K562 (cell line): ENCODE measurements around the gene NLRP7. TPM values are rescaled to one million over a fixed set of nuclear protein-coding genes. Genes with fewer than 3 reads are reported as not detected.

Experiments used
- ATAC-seq: fragments of 200-7000 bp; cut with Tn5 transposase; 3 replicates; pipeline ENCODE4 v1.9.1; 2020; ENCODE audit warnings: moderate library complexity
- BruUV-seq: library from RNA; stranded (reverse); fragments of 400-500 nt; replicated peaks from 2 replicates; lab custom pipeline; 2021; lab: Mats Ljungman, UMichigan
- CTCF ChIA-PET: fragments of 300-600 bp; formaldehyde crosslinking; extraction: SDS; loops from one replicate; lab custom pipeline; 2021; ENCODE audit warnings: low intra/inter-chr PET ratio; lab: Yijun Ruan, JAX
- POLR2A ChIA-PET: fragments of 300-600, 350-650 bp; sonication (Branson Sonifier 250); formaldehyde crosslinking; extraction: SDS; loops from one replicate; lab custom pipeline; 2021; ENCODE audit warnings: antibody characterized with exemption, inconsistent platforms; lab: Yijun Ruan, JAX
- DNase-seq, 4 experiments: peaks; one replicate each; pipeline versions ENCODE4 v3.0.0 to v3.0.0-alpha.2; 2011 to 2018; ENCODE audit warnings: low spot score in 3 of 4, mixed read lengths in 3 of 4; ENCODE audit errors: extremely low read depth in 1 of 4
- FAIRE-seq: peaks from 2 replicates; lab custom pipeline; 2011; peaks lifted over from hg19 to GRCh38; lab: Jason Lieb, UNC
- H2AFZ ChIP-seq: 2 replicates; pipeline ENCODE4 v1.6.0; 2011; ENCODE audit warnings: low read depth, low read length, control low read depth, inconsistent platforms
- H3K27ac ChIP-seq: fragments of 200-600 bp; 3 replicates; pipeline ENCODE4 v1.8.0; 2011; ENCODE audit warnings: low read depth, mild to moderate bottlenecking, control low read depth, inconsistent platforms, low read length, moderate library complexity, mixed read lengths; ENCODE audit errors: extremely low read depth
- H3K27me3 ChIP-seq, 2 experiments: fragments of 300-600 bp in 1 of 2; 2 replicates in 1 of 2; 3 replicates in 1 of 2; pipeline versions ENCODE4 v1.6.0 to v1.8.0; 2011; ENCODE audit warnings: inconsistent platforms in 2 of 2, low read length in 2 of 2, mild to moderate bottlenecking in 1 of 2, mixed read lengths in 1 of 2, moderate library complexity in 1 of 2; ENCODE audit not compliant: control insufficient read depth in 2 of 2, insufficient read depth in 2 of 2
- H3K36me3 ChIP-seq: fragments of 300-600 bp; 3 replicates; pipeline ENCODE4 v1.8.0; 2011; ENCODE audit warnings: mild to moderate bottlenecking, low read length, inconsistent platforms; ENCODE audit not compliant: control insufficient read depth, insufficient read depth
- H3K4me1 ChIP-seq, 2 experiments: fragments of 200-600 bp in 1 of 2; replicated peaks in 1 of 2; 2 replicates in 1 of 2; 3 replicates in 1 of 2; pipeline versions ENCODE4 v1.5.1 to v1.8.0; 2011; ENCODE audit warnings: inconsistent platforms in 2 of 2, low read length in 2 of 2, mild to moderate bottlenecking in 1 of 2, mixed read lengths in 1 of 2, moderate library complexity in 1 of 2; ENCODE audit not compliant: control insufficient read depth in 2 of 2, insufficient read depth in 2 of 2
- H3K4me2 ChIP-seq: 2 replicates; pipeline ENCODE4 v1.6.1; 2011; ENCODE audit warnings: low read length, control low read depth, inconsistent platforms, mixed read lengths; ENCODE audit not compliant: insufficient read depth
- H3K4me3 ChIP-seq: fragments of 200-600 bp; sonication (generic), shearing (Covaris generic); 2 replicates; pipeline ENCODE4 v1.5.1; 2016; ENCODE audit warnings: control low read depth, inconsistent platforms
- H3K79me2 ChIP-seq: fragments of 200-600 bp; 3 replicates; pipeline ENCODE4 v1.8.0; 2011; ENCODE audit warnings: low read length, inconsistent platforms; ENCODE audit not compliant: control insufficient read depth, insufficient read depth
- H3K9ac ChIP-seq, 2 experiments: 2 replicates each; pipeline versions ENCODE4 v1.6.0 to v1.6.1; 2011; ENCODE audit warnings: low read depth in 2 of 2, low read length in 2 of 2, control low read depth in 1 of 2, inconsistent platforms in 1 of 2, mild to moderate bottlenecking in 1 of 2, mixed read lengths in 1 of 2; ENCODE audit not compliant: insufficient read depth in 1 of 2
- H3K9me1 ChIP-seq: one replicate; pipeline ENCODE4 v1.6.0; 2011; ENCODE audit warnings: inconsistent platforms, mild to moderate bottlenecking, low read length, moderate library complexity; ENCODE audit not compliant: control insufficient read depth, insufficient read depth
- H3K9me3 ChIP-seq: replicated peaks from 2 replicates; pipeline ENCODE4 v1.5.1; 2011; ENCODE audit warnings: low read depth, low read length, inconsistent platforms; ENCODE audit not compliant: control insufficient read depth, insufficient read depth
- H4K20me1 ChIP-seq: replicated peaks from 2 replicates; pipeline ENCODE4 v1.6.1; 2011; ENCODE audit warnings: low read length, inconsistent platforms, mixed read lengths; ENCODE audit not compliant: control insufficient read depth, insufficient read depth
- ARID2 ChIP-seq: fragments of 450-650 bp; IDR thresholded peaks from 2 replicates; pipeline ENCODE4 v1.6.1; 2017; ENCODE audit warnings: antibody characterized with exemption, mild to moderate bottlenecking
- CEBPB ChIP-seq: fragments of 450-650 bp; IDR thresholded peaks from 2 replicates; pipeline ENCODE4 v1.6.1; 2016; ENCODE audit warnings: missing genetic modification characterization, missing compliant biosample characterization
- CEBPG ChIP-seq, 3 experiments: fragments of 200-800 bp in 1 of 3; sonication (Bioruptor generic) in 1 of 3; sonication (generic) in 1 of 3; formaldehyde crosslinking in 1 of 3; IDR thresholded peaks in 2 of 3; conservative IDR thresholded peaks in 1 of 3; 2 replicates each; pipeline versions ENCODE4 v1.6.1 to v1.8.0; 2016 to 2022; ENCODE audit warnings: missing compliant biosample characterization in 2 of 3, missing genetic modification characterization in 2 of 3, mild to moderate bottlenecking in 1 of 3, missing genetic modification reagents in 1 of 3
- CTBP1 ChIP-seq: fragments of 450-650 bp; IDR thresholded peaks from 2 replicates; pipeline ENCODE4 v1.6.1; 2016; ENCODE audit warnings: borderline replicate concordance
- DDX20 ChIP-seq: fragments of 450-650 bp; IDR thresholded peaks from 2 replicates; pipeline ENCODE4 v1.6.1; 2016; ENCODE audit warnings: missing genetic modification characterization, low read depth, mild to moderate bottlenecking, missing compliant biosample characterization, moderate library complexity
- DPF2 ChIP-seq: fragments of 450-650 bp; IDR thresholded peaks from 2 replicates; pipeline ENCODE4 v1.6.1; 2016
- FOSL1 ChIP-seq: fragments of 200-800 bp; sonication (Bioruptor generic); conservative IDR thresholded peaks from 2 replicates; pipeline ENCODE4 v1.6.1; 2016; ENCODE audit warnings: missing genetic modification characterization, missing compliant biosample characterization
- MBD2 ChIP-seq: sonication (generic); IDR thresholded peaks from 2 replicates; pipeline ENCODE4 v1.6.1; 2016; ENCODE audit warnings: low read depth, borderline replicate concordance
- NFE2 ChIP-seq: IDR thresholded peaks from 2 replicates; pipeline ENCODE4 v1.6.1; 2014; ENCODE audit warnings: antibody characterized with exemption, low read depth
- RFX1 ChIP-seq: fragments of 450-650 bp; IDR thresholded peaks from 2 replicates; pipeline ENCODE4 v1.6.1; 2016; ENCODE audit warnings: mild to moderate bottlenecking, moderate library complexity
- ZEB2 ChIP-seq: fragments of 450-650 bp; IDR thresholded peaks from 2 replicates; pipeline ENCODE4 v1.6.1; 2016
- ZNF316 ChIP-seq: fragments of 450-650 bp; IDR thresholded peaks from 2 replicates; pipeline ENCODE4 v1.6.1; 2016
- ZNF318 ChIP-seq, 2 experiments: fragments of 450-650 bp; IDR thresholded peaks; 2 replicates each; pipeline ENCODE4 v1.6.1; 2016; ENCODE audit warnings: mild to moderate bottlenecking in 2 of 2, borderline replicate concordance in 1 of 2, low read depth in 1 of 2, moderate library complexity in 1 of 2
- ZNF431 ChIP-seq: sonication (generic); formaldehyde crosslinking; IDR thresholded peaks from 2 replicates; pipeline ENCODE4 v1.8.0; 2022; ENCODE audit warnings: mild to moderate bottlenecking, missing genetic modification reagents
- WGBS: fragments of 100-300 bp; shearing (Covaris generic); methylation state at CpG from one replicate; pipeline ENCODE4 v1.1.6; 2016; ENCODE audit warnings: low coverage, mixed read lengths; ENCODE audit not compliant: insufficient coverage; ENCODE audit errors: missing lambda C conversion rate; 5-methylcytosine and 5-hydroxymethylcytosine counted together
- in situ Hi-C: fragments of 300-500 bp; cut with MboI; formaldehyde crosslinking; loops from 4 replicates; pipeline ENCODE4 v1.15.0; 2018; ENCODE audit warnings: inconsistent platforms, mixed read lengths
- intact Hi-C: fragments of 100-400 bp; cut with micrococcal nuclease; formaldehyde crosslinking; loops from 2 replicates; pipeline ENCODE4 v1.14.2; 2022
- polyA plus RNA-seq, 8 experiments: library from polyadenylated mRNA; depleted of rRNA in 4 of 8; stranded (reverse) in 5 of 8; unstranded in 3 of 8; fragments of >200 nt; fragmentation: Nextera tagmentation in 2 of 8; fragmentation: Illumina TruSeq in 1 of 8; extraction: Ambion mirVana in 2 of 8; extraction: Trizol in 1 of 8; gene quantifications; 2 replicates each; pipeline versions ENCODE4 v1.2.1 to v1.2.3, GENCODE V29; 2011 to 2014; ENCODE audit warnings: inconsistent platforms in 1 of 8, missing spikeins in 1 of 8
- total RNA-seq, 7 experiments: library from RNA; depleted of rRNA in 6 of 7; stranded (reverse); fragments of >200 nt in 6 of 7; fragmentation: Illumina TruSeq in 2 of 7; extraction: Trizol in 2 of 7; gene quantifications; 2 replicates each; pipeline versions ENCODE4 v1.2.1 to v1.2.3, GENCODE V29; 2011 to 2021; ENCODE audit warnings: low replicate concordance in 1 of 7

Gene NLRP7
- total and polyA plus RNA-seq, 9 of the 15 experiments (the other 6 are each of a cell fraction or from before 2014, with no cell fraction given) = 0.03 to 0.22 (median 0.09) TPM; not detected in 3

DNA sequence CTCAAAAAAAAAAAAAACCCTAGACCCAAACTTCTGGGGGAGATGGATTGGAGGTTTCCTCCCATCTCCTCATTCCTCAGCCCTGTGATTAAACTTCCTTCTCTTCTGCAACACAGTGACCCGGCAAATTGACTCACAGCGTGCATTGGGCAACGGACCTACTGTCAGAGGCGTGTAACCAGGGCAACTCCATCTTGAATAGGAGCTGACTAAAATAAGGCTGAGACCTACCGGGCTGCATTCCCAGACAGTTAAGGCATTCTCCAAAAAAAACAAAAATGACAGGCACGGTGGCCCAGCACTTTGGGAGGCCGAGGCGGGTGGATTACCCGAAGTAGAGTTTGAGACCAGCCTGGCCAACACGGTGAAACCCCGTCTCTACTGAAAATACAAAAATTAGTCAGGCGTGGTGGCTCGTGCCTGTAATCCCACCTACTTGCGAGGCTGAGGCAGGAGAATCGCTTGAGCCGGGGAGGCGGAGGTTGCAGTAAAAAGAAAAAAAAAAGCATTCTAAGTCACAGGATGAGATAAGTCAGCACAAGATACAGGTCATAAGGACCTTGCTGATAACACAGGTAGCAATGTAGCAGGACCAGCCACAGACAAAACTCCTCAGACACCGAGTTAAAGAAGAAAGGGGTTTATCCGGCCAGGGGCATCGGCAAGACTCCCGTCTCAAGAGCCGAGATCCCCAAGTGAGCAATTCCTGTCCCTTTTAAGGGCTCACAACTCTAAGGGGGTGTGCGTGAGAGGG lies 5.4 kb upstream of the NLRP7 start:
- intact Hi-C loops = no loop called here
- no peaks in the 10 kb centered on the region for H3K36me3 ChIP-seq
- no peaks in the 10 kb centered on the region for H4K20me1 ChIP-seq
- TF ChIP-seq DPF2 (peak; percentile 34; the same call in 1 of the 2 replicates), ZNF316 (peak; percentile 14; the same call in 1 of the 2 replicates), DDX20 (tag) (peak; percentile 25; the same call in 1 of the 2 replicates), CTBP1 (peak; percentile 39; the same call in 1 of the 2 replicates), NFE2 (0 out of 2 replicates have a peak, but pooled peaks have one; percentile 3), CEBPB (tag) (peak; percentile 78), ZEB2 (peak; percentile 64; the same call in 1 of the 2 replicates), CEBPG (CRISPR knock-in tag; IDR thresholded peaks at IDR 0.05) (peak; percentile 30; the same call in 1 of the 2 replicates), CEBPG (tag; conservative IDR thresholded peaks at IDR 0.05 in 1 of 2, IDR thresholded peaks at IDR 0.05 in 1 of 2) (no peak; a peak in 1 of 4 replicates), ZNF431 (CRISPR knock-in tag) (no peak), MBD2 (no peak), ZNF318 (IDR thresholded peaks at IDR 0.05; ENCODE audit: borderline replicate concordance in 1 of 2, low read depth in 1 of 2) (no peak), FOSL1 (0 out of 2 replicates have a peak, but pooled peaks have one; percentile 34), ARID2 (no peak), RFX1 (peak; percentile 73)
- H2AFZ ChIP-seq = no peak overlapping the region
- no peaks in the 10 kb centered on the region for H3K9me1 ChIP-seq
- H3K9ac ChIP-seq = no peak overlapping the region
- no peak overlapping the region for H3K4me3 ChIP-seq
- peaks cover 8 to 9% of the 10 kb centered on the region in 2 experiments; a peak in 4 of 5 replicates for H3K4me1 ChIP-seq
- FAIRE-seq (no peak), DNase-seq (peak in 1 of 4 experiments; percentile 42), ATAC-seq (peak; percentile 45; the same call in 2 of the 3 replicates)
- no peaks in the 10 kb centered on the region for H3K79me2 ChIP-seq
- WGBS = 8% methylated on average over 23 of the region's 23 CpGs
- in situ Hi-C loops = no loop called here
- BruUV-seq = no TSS peak
- no peak overlapping the region for H3K27ac ChIP-seq
- H3K27me3 ChIP-seq = peaks cover 6 to 15% of the 10 kb centered on the region in 2 experiments; a peak in 3 of 5 replicates
- H3K9me3 ChIP-seq = no peaks in the 10 kb centered on the region
- H3K4me2 ChIP-seq = no peak overlapping the region
- CTCF ChIA-PET = no interaction called here
- POLR2A ChIA-PET = no interaction called here
